Mesothelial cell of epicardium (in vitro differentiated cells): Measurements from ENCODE around the gene IMPG2. TPM values are rescaled to one million over a fixed set of nuclear protein-coding genes. Genes with fewer than 3 reads are reported as not detected.

Experiments
- DNase-seq, 2 experiments: peaks; one replicate each; pipeline ENCODE4 v3.0.0; 2021; ENCODE audit warnings: low spot score in 2 of 2; ENCODE audit not compliant: unreplicated experiment in 2 of 2
- H3K27ac Mint-ChIP-seq: 2 replicates; pipeline ENCODE4 v1.8.0; 2021; ENCODE audit warnings: mixed read lengths
- H3K27me3 Mint-ChIP-seq: 2 replicates; pipeline ENCODE4 v1.8.0; 2021; ENCODE audit warnings: low read depth, mixed read lengths
- H3K36me3 Mint-ChIP-seq: 2 replicates; pipeline ENCODE4 v1.8.0; 2021; ENCODE audit warnings: mixed read lengths
- H3K4me1 Mint-ChIP-seq: 2 replicates; pipeline ENCODE4 v1.8.0; 2021; ENCODE audit warnings: mixed read lengths
- H3K4me3 Mint-ChIP-seq: 2 replicates; pipeline ENCODE4 v1.8.0; 2021; ENCODE audit warnings: mild to moderate bottlenecking, moderate library complexity, mixed read lengths
- H3K9me3 Mint-ChIP-seq: 2 replicates; pipeline ENCODE4 v1.8.0; 2021; ENCODE audit warnings: mixed read lengths
- total RNA-seq: library from RNA; stranded (reverse); gene quantifications from 3 replicates; pipeline ENCODE4 v1.2.1, GENCODE V29; 2021
- TF ChIP-seq, protein P1 (sequence below): fragments of 200-600 bp; sonication (generic); IDR thresholded peaks from one replicate; pipeline ENCODE4 v1.5.0; 2021; ENCODE audit warnings: antibody characterized with exemption; ENCODE audit not compliant: unreplicated experiment

Gene IMPG2
- total RNA-seq, result 0.59 to 0.69 TPM (median 0.69 TPM) in 3 replicates

GRCh38 chr3:101320475-101320874 is at the start of gene IMPG2:
IMPG2 (minus strand) TSS chr3:101320575; CDS start chr3:101320372, 203 bp downstream.
- Mint-ChIP-seq H3K36me3 (no peaks in the 10 kb centered on the region), H3K27me3 (no peaks in the 10 kb centered on the region), H3K4me3 (no peak within 1 kb of the TSS), H3K9me3 (peaks cover 3% of the 10 kb centered on the region), H3K4me1 (peaks cover 20% of the 10 kb centered on the region), H3K27ac (peak within 1 kb of the TSS; percentile 22)
- TF ChIP-seq, protein P1, sequence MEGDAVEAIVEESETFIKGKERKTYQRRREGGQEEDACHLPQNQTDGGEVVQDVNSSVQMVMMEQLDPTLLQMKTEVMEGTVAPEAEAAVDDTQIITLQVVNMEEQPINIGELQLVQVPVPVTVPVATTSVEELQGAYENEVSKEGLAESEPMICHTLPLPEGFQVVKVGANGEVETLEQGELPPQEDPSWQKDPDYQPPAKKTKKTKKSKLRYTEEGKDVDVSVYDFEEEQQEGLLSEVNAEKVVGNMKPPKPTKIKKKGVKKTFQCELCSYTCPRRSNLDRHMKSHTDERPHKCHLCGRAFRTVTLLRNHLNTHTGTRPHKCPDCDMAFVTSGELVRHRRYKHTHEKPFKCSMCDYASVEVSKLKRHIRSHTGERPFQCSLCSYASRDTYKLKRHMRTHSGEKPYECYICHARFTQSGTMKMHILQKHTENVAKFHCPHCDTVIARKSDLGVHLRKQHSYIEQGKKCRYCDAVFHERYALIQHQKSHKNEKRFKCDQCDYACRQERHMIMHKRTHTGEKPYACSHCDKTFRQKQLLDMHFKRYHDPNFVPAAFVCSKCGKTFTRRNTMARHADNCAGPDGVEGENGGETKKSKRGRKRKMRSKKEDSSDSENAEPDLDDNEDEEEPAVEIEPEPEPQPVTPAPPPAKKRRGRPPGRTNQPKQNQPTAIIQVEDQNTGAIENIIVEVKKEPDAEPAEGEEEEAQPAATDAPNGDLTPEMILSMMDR, result no peak
- DNase-seq, result no peak

- no peak for DNase-seq
- no peak overlapping the region for H3K27ac Mint-ChIP-seq
Observed at GRCh38 chr3:101362406-101362805, 42.0 kb upstream of the IMPG2 start.

DNA sequence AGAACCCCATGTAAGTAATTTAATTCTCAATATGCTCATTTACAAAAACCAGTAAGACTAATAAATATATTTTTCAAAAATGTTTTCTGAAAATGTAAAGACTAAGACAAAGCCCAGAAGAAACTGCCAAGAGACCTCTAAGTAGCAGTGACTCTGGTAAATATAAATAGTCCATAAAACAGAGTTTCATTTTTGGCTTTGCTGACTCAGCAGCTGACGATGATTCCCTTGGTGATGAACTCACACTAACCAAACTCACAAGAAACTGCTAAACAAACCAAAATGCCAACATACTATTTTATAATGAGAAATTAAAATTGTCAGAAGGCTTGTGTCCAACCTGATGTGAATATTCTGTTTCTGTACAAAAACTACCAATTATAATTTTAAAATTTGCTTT is 31.5 kb upstream of the IMPG2 start:
- H3K36me3 Mint-ChIP-seq, result peaks cover 25% of the 10 kb centered on the region
- H3K9me3 Mint-ChIP-seq, result peaks cover 20% of the 10 kb centered on the region
- no peak overlapping the region for H3K4me3 Mint-ChIP-seq
- H3K27ac Mint-ChIP-seq, result no peak overlapping the region
- H3K4me1 Mint-ChIP-seq, result no peaks in the 10 kb centered on the region
- no peaks in the 10 kb centered on the region for H3K27me3 Mint-ChIP-seq
- no peak for DNase-seq
- TF ChIP-seq, protein P1, result no peak

More at GRCh38 chr3:101362406-101362805, 42.0 kb upstream of the IMPG2 start:
- TF ChIP-seq, protein P1, result no peak
- Mint-ChIP-seq H3K4me1 (peaks cover 8% of the 10 kb centered on the region), H3K9me3 (peaks cover 8% of the 10 kb centered on the region), H3K4me3 (no peak overlapping the region), H3K27me3 (no peaks in the 10 kb centered on the region), H3K36me3 (peaks cover 34% of the 10 kb centered on the region)

- Mint-ChIP-seq H3K4me3 (no peak overlapping the region), H3K4me1 (peaks cover 16% of the 10 kb centered on the region), H3K27me3 (no peaks in the 10 kb centered on the region), H3K27ac (no peak overlapping the region), H3K36me3 (peaks cover 21% of the 10 kb centered on the region), H3K9me3 (peaks cover 2% of the 10 kb centered on the region)
- TF ChIP-seq, protein P1, result no peak
- DNase-seq, result no peak
Observed at GRCh38 chr3:101340591-101340990, 20.2 kb upstream of the IMPG2 start.

DNA sequence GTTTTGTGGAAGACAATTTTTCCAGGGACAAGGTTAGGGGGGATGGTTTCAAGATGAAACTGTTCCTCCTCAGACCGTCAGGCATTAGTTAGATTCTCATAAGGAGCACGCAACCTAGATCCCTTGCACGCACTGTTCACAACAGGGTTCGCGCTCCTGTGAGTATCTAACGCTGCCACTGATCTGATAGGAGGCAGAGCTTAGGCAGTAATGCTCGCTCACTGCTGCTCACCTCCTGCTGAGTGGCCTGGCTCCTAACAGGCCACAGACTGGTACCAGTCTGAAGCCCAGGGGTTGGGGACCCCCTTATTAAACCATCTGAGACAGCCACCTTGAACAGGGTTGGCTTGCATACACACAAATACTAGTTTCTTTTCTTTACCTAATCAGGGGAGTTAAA is 13.5 kb upstream of the IMPG2 start:
- Mint-ChIP-seq H3K4me1 (peaks cover 28% of the 10 kb centered on the region), H3K27ac (no peak overlapping the region), H3K36me3 (peaks cover 13% of the 10 kb centered on the region), H3K27me3 (no peaks in the 10 kb centered on the region), H3K4me3 (no peak overlapping the region), H3K9me3 (no peaks in the 10 kb centered on the region)
- TF ChIP-seq, protein P1, result no peak
- no peak for DNase-seq
